Osteoblast (primary cell): ENCODE measurements around the gene TMEM181. TPM values are rescaled to one million over a fixed set of nuclear protein-coding genes. Genes with fewer than 3 reads are reported as not detected.

Experiments
- DNase-seq: peaks from one replicate; pipeline ENCODE4 v3.0.0; 2011; ENCODE audit warnings: low spot score, mixed read lengths; ENCODE audit not compliant: insufficient read length; ENCODE audit errors: missing footprints
- H2AFZ ChIP-seq: 2 replicates; pipeline ENCODE4 v1.6.0; 2011; ENCODE audit warnings: mild to moderate bottlenecking, low read length
- H3K27ac ChIP-seq: 2 replicates; pipeline ENCODE4 v1.5.1; 2011; ENCODE audit warnings: mild to moderate bottlenecking, low read depth, low read length, moderate library complexity
- H3K27me3 ChIP-seq: 2 replicates; pipeline ENCODE4 v1.6.0; 2012; ENCODE audit warnings: mild to moderate bottlenecking, control low read depth, inconsistent platforms, low read length, moderate library complexity; ENCODE audit not compliant: insufficient read depth
- H3K36me3 ChIP-seq: 2 replicates; pipeline ENCODE4 v1.5.1; 2011; ENCODE audit warnings: mild to moderate bottlenecking, low read length, control low read depth, moderate library complexity; ENCODE audit not compliant: insufficient read depth
- H3K4me1 ChIP-seq: 2 replicates; pipeline ENCODE4 v1.5.1; 2011; ENCODE audit warnings: mild to moderate bottlenecking, low read length, control low read depth, moderate library complexity; ENCODE audit not compliant: insufficient read depth
- H3K4me2 ChIP-seq: 2 replicates; pipeline ENCODE4 v1.6.0; 2011; ENCODE audit warnings: mild to moderate bottlenecking, low read length; ENCODE audit not compliant: insufficient read depth
- H3K4me3 ChIP-seq: fragments of 200-600 bp; sonication (generic); 3 replicates; pipeline ENCODE4 v1.5.1; 2012; ENCODE audit warnings: mild to moderate bottlenecking, low read length, inconsistent platforms; ENCODE audit not compliant: insufficient read depth
- H3K79me2 ChIP-seq: 2 replicates; pipeline ENCODE4 v1.6.0; 2012; ENCODE audit warnings: mild to moderate bottlenecking, low read length, control low read depth, inconsistent platforms; ENCODE audit not compliant: insufficient read depth
- H3K9me3 ChIP-seq: 2 replicates; pipeline ENCODE4 v1.5.1; 2011; ENCODE audit warnings: low read depth, low read length, control low read depth
- H4K20me1 ChIP-seq: 2 replicates; pipeline ENCODE4 v1.6.0; 2012; ENCODE audit warnings: mild to moderate bottlenecking, low read length, control low read depth; ENCODE audit not compliant: insufficient read depth
- total RNA-seq: library from RNA; depleted of rRNA; stranded (reverse); fragments of >200 nt; gene quantifications from 2 replicates; pipeline ENCODE4 v1.2.3, GENCODE V29; 2012
- TF ChIP-seq, protein P1 (sequence below): IDR thresholded peaks from 2 replicates; pipeline ENCODE4 v1.5.1; 2011; ENCODE audit warnings: mild to moderate bottlenecking, low read depth, low read length, moderate library complexity; ENCODE audit errors: extremely low read depth

The TMEM181 gene
- total RNA-seq, 1 donor: 43.8 TPM

DNA sequence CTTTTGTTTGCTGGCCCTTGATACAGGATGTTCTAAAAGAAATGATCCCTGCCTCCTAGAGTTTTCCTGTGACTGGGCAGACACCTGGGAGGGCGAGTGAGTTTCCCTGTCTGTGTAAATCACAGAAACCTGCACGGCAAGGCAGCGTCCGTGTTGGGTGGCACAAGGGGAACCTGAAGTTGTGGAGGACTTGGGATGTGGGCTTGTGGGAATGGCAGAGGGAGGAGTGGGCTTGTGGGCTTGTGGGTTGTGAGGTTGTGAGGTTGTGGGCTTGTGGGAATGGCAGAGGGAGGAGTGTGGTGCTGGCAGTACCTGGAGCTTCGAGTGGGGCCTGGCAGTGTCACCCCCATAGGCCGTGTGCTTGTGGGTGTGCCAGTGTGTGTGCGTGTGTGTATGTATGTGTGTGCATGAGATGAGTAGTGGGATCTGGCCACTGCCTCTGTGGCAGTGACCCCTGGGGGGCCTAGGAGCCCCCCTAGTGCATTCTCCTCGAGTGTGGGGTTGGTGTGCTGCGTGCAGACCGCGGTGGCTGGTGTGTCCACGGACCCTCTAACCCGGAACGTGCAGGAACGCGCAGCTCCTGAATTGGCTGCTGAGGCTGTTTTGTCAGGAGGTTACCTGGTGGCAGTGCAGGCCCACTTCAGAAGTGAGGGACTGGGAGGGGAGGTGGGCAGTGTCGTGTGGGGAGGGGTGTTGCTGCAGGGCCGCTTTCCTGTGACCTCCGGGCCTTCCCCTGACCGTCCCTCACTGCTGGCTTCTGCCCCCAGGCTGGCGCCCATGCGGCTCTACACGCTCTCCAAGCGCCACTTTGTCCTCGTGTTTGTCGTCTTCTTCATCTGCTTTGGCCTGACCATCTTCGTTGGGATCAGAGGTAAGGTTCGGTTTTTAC is 13.0 kb downstream of the TMEM181 start:
- no peaks in the 10 kb centered on the region for H3K36me3 ChIP-seq
- peaks cover 3% of the 10 kb centered on the region for H3K4me1 ChIP-seq
- peak; percentile 30 for DNase-seq
- no peak overlapping the region for H2AFZ ChIP-seq
- H3K79me2 ChIP-seq: peaks cover 84% of the 10 kb centered on the region
- no peak overlapping the region for H3K27ac ChIP-seq
- H3K9me3 ChIP-seq: no peaks in the 10 kb centered on the region
- H4K20me1 ChIP-seq: peaks cover 61% of the 10 kb centered on the region
- TF ChIP-seq, protein P1, sequence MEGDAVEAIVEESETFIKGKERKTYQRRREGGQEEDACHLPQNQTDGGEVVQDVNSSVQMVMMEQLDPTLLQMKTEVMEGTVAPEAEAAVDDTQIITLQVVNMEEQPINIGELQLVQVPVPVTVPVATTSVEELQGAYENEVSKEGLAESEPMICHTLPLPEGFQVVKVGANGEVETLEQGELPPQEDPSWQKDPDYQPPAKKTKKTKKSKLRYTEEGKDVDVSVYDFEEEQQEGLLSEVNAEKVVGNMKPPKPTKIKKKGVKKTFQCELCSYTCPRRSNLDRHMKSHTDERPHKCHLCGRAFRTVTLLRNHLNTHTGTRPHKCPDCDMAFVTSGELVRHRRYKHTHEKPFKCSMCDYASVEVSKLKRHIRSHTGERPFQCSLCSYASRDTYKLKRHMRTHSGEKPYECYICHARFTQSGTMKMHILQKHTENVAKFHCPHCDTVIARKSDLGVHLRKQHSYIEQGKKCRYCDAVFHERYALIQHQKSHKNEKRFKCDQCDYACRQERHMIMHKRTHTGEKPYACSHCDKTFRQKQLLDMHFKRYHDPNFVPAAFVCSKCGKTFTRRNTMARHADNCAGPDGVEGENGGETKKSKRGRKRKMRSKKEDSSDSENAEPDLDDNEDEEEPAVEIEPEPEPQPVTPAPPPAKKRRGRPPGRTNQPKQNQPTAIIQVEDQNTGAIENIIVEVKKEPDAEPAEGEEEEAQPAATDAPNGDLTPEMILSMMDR: no peak
- H3K4me2 ChIP-seq: no peak overlapping the region
- no peak overlapping the region for H3K4me3 ChIP-seq
- no peaks in the 10 kb centered on the region for H3K27me3 ChIP-seq

DNA sequence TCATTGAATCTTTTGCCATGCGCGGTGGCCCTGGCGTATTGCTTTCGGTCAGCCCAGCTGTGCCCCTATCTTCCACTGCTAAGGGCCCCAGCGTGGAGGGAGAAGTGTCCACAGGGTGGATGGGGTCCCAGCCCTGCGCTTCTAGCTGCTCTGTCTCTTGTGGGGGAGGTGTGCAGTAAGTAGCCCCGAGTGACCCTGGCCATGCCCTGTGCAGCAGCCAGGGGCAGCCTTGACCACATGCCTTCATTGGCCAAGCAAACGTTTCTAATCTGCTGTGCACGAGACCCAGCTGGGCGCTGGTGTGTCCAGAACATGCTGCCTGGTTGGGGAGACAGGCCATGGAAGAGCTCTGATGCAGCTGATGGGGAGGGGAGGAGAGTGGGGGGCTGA is 13.6 kb downstream of the TMEM181 start:
- TF ChIP-seq, protein P1: no peak
- no peak for DNase-seq
- peaks cover 84% of the 10 kb centered on the region for H3K79me2 ChIP-seq
- no peak overlapping the region for H3K27ac ChIP-seq
- no peaks in the 10 kb centered on the region for H3K36me3 ChIP-seq
- H4K20me1 ChIP-seq: peaks cover 55% of the 10 kb centered on the region
- no peaks in the 10 kb centered on the region for H3K27me3 ChIP-seq
- H3K9me3 ChIP-seq: no peaks in the 10 kb centered on the region
- no peak overlapping the region for H3K4me2 ChIP-seq
- H3K4me1 ChIP-seq: peaks cover 3% of the 10 kb centered on the region
- no peak overlapping the region for H2AFZ ChIP-seq
- no peak overlapping the region for H3K4me3 ChIP-seq

DNA sequence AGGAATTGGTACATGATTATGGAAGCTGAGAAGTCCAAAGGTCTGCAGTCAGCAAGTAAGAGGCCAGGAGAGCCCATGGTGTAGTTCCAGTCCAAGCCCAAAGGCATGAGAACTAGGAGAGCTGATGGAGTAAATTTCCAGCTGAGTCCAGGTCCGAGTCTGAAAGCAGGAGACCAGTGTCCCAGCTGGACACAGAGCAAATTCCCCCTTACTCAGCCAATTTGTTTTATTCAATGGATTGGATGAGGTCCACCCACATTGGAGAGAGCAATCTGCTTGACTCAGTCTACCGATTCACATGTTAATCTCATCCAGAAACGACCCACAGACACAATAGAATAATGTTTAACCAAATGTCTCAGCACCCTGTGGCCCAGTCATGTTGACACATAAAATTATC is 14.9 kb downstream of the TMEM181 start:
- no peaks in the 10 kb centered on the region for H3K36me3 ChIP-seq
- H3K79me2 ChIP-seq: peaks cover 84% of the 10 kb centered on the region
- H3K27me3 ChIP-seq: no peaks in the 10 kb centered on the region
- no peak overlapping the region for H2AFZ ChIP-seq
- peaks cover 51% of the 10 kb centered on the region for H4K20me1 ChIP-seq
- H3K4me2 ChIP-seq: no peak overlapping the region
- H3K27ac ChIP-seq: no peak overlapping the region
- TF ChIP-seq, protein P1: no peak
- H3K4me3 ChIP-seq: no peak overlapping the region
- peaks cover 3% of the 10 kb centered on the region for H3K4me1 ChIP-seq
- H3K9me3 ChIP-seq: no peaks in the 10 kb centered on the region
- DNase-seq: no peak

DNA sequence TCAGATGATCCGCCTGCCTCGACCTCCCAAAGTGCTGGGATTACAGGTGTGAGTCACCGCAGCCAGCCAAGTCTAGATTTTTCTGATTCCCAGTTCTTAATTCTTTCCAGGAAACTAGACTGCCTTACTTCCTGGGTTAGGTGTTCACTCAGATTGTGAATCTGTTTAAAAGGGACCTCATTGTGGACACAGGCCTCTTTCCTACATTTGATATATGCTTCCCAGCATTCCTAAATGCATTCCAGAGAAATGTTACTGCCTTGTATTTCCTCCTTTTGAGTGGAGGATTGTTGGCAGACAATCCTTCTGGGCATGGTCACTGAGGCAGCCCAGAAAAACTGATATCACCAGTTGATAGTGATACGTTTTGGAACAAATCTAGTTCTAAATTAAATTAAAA is 15.7 kb downstream of the TMEM181 start:
- H3K4me2 ChIP-seq: no peak overlapping the region
- peaks cover 83% of the 10 kb centered on the region for H3K79me2 ChIP-seq
- H3K27ac ChIP-seq: no peak overlapping the region
- H3K27me3 ChIP-seq: no peaks in the 10 kb centered on the region
- no peaks in the 10 kb centered on the region for H3K36me3 ChIP-seq
- H3K4me3 ChIP-seq: no peak overlapping the region
- H4K20me1 ChIP-seq: peaks cover 48% of the 10 kb centered on the region
- peaks cover 3% of the 10 kb centered on the region for H3K4me1 ChIP-seq
- H2AFZ ChIP-seq: no peak overlapping the region
- DNase-seq: no peak
- TF ChIP-seq, protein P1: no peak
- H3K9me3 ChIP-seq: no peaks in the 10 kb centered on the region
